ENCODE measurements around the gene HOXB13.

The HOXB13 gene

DNA sequence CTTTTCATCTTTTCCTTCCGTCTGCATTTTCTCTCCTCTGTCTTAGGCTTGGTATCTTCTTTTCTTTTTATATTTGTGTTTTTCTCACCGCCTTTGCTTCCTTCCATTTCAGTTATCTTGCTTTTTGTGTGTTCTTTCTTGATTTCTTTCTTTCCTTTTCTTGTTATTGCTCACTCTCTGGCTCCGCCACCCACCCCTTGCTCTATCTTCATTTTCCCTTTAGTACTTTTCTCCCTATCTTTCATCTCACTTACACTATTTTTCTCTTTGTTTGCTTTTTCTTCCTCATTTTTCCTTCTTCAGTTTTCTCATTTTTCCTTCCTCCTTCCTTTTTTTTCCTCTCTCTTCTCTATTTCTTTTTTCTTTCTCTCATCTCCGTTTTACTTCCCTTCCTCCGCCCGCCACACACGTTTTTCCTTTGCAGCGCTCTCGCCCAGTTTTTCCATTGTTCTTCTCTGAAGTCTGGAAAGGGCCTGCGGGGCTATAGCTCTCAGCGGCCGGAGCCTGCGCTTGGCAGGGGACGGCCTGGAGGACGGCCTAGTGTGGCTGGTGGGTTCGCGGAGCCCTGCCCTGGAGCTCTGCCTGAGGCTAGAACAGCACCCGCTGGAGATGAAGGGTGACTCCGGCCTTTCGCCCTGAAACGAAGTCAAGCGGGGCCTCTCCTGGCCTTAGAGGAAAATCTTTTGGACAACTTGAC lies 5.2 kb upstream of the HOXB13 start:
- H3K36me3 ChIP-seq, result no peaks in the 10 kb centered on the region
- no peak overlapping the region for H3K4me3 ChIP-seq
- H3K9me3 ChIP-seq (replicated peaks in 1 of 11), result peaks cover 0 to 13% (median 4%) of the 10 kb centered on the region in 11 experiments; a peak in 10 of 22 replicates
- peaks cover 0 to 5% (median 0%) of the 10 kb centered on the region in 10 experiments; a peak in 2 of 20 replicates for H3K4me1 ChIP-seq
- no peak overlapping the region for H3K9ac ChIP-seq
- H3K27me3 ChIP-seq, result peaks cover 100% of the 10 kb centered on the region in 11 experiments
- no peak overlapping the region for H3K27ac ChIP-seq
- peaks cover 0 to 91% (median 65%) of the 10 kb centered on the region in 11 experiments; a peak in 17 of 22 replicates for H4K20me1 ChIP-seq
- TF ChIP-seq Cebpa-rat (IDR thresholded peaks at IDR 0.05), result no peak
- no peak overlapping the region for H3K4me2 ChIP-seq

GRCh38 chr17:48732688-48733629 lies 4.4 kb upstream of the HOXB13 start:
- Histone ChIP-seq H4K20me1 (peaks cover 0 to 91% (median 65%) of the 10 kb centered on the region in 11 experiments; a peak in 17 of 22 replicates), H3K36me3 (no peaks in the 10 kb centered on the region), H3K4me3 (no peak overlapping the region), H3K9ac (no peak overlapping the region), H3K27ac (no peak overlapping the region), H3K27me3 (peaks cover 100% of the 10 kb centered on the region in 11 experiments), H3K4me2 (no peak overlapping the region), H3K4me1 (peaks cover 0 to 13% (median 0%) of the 10 kb centered on the region in 10 experiments; a peak in 4 of 20 replicates), H3K9me3 (replicated peaks in 1 of 11) (peaks cover 0 to 8% (median 0%) of the 10 kb centered on the region in 11 experiments; a peak in 3 of 22 replicates)
- no peak for TF ChIP-seq Cebpa-rat (IDR thresholded peaks at IDR 0.05)

- Histone ChIP-seq H3K4me2 (no peak overlapping the region), H4K20me1 (peaks cover 0 to 91% (median 78%) of the 10 kb centered on the region in 11 experiments; a peak in 17 of 22 replicates), H3K27ac (no peak overlapping the region), H3K4me3 (no peak overlapping the region), H3K4me1 (peaks cover 0 to 14% (median 0%) of the 10 kb centered on the region in 10 experiments; a peak in 4 of 20 replicates), H3K9me3 (replicated peaks in 1 of 11) (0 out of 22 replicates have a peak, but pooled peaks cover 0 to 2% (median 0%) of the 10 kb centered on the region in 11 experiments), H3K9ac (no peak overlapping the region), H3K36me3 (no peaks in the 10 kb centered on the region), H3K27me3 (peaks cover 100% of the 10 kb centered on the region in 11 experiments)
- TF ChIP-seq Cebpa-rat (IDR thresholded peaks at IDR 0.05), result no peak
These were observed 2.8 kb upstream of the HOXB13 start for GRCh38 chr17:48731355-48731754.

DNA sequence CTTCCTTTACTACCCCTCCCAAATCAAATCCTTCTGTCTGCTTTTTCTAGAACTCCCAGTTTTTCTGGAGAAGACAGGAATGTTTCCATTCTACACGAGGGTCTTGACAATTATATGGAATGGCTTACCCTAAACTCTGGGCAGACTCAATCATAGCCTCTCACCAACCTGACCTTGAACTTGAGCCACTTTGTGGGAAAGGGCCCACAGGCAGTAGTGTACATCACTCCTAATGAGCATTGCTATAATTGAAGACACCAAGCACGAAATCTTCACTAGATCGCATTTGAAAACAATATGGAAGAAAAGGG lies 1.6 kb upstream of the HOXB13 start:
- H3K27ac ChIP-seq, result no peak overlapping the region
- H3K4me1 ChIP-seq, result peaks cover 0 to 14% (median 0%) of the 10 kb centered on the region in 10 experiments; a peak in 5 of 20 replicates

DNA sequence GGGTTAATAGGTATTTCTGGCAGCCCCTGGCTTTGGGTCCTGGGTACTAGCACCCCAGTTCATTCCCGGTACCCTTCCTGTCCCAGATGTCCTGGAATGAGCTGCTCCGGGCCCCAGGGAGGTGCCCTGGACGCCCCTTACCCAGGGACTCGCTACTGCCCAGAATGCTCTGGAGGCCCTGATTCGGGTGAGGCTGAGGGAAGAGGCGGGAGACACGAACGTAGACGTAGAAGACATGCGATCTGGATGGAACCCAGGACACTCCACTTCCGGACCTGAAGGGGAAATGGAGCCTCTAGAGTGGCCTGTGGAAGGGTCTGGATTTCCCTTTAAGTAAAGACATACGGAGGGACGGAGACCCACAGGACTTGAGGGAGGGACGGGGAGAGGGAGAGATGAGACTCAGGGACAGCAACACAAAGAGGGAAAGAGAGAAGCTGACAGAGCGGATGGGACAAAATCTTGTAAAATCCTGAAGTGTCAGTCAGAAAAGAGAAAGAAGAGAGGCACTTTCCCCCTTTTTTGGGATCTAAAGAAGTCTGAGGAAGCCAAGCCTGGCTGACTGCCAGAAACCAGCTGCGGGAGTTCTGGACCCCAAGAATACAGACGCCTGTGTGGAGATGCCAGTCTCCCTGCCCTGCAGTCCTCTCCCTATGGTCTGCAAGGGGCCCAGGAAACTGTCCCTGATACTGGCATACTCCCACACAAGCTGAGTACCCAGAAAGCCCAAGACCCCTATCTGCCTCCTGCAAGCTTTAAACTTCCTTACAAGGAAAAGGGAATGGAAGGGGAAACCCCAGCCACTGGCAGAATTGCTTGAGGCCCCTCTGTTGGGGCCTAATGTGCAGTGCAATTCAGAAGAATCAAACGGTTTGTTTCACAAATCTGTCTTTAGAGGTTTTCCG lies 1.0 kb upstream of the HOXB13 start:
- no peaks in the 10 kb centered on the region for H3K9me3 ChIP-seq (replicated peaks in 1 of 11)
- H3K4me3 ChIP-seq, result no peak overlapping the region
- peaks cover 0 to 91% (median 79%) of the 10 kb centered on the region in 11 experiments; a peak in 18 of 22 replicates for H4K20me1 ChIP-seq
- no peak overlapping the region for H3K27ac ChIP-seq
- no peaks in the 10 kb centered on the region for H3K36me3 ChIP-seq
- H3K4me2 ChIP-seq, result peak overlapping the region in 2 of 11 experiments; percentile 53 to 65; a peak in 3 of 22 replicates
- TF ChIP-seq Cebpa-rat (IDR thresholded peaks at IDR 0.05), result no peak
- H3K27me3 ChIP-seq, result peaks cover 100% of the 10 kb centered on the region in 11 experiments
- H3K4me1 ChIP-seq, result peaks cover 0 to 18% (median 0%) of the 10 kb centered on the region in 10 experiments; a peak in 5 of 20 replicates
- H3K9ac ChIP-seq, result no peak overlapping the region

More for the DNA sequence above, 1.6 kb upstream of the HOXB13 start:
- no peak overlapping the region for H3K4me3 ChIP-seq
- H3K27me3 ChIP-seq, result peaks cover 100% of the 10 kb centered on the region in 11 experiments
- no peak overlapping the region for H3K9ac ChIP-seq
- H3K36me3 ChIP-seq, result no peaks in the 10 kb centered on the region
- no peak overlapping the region for H3K4me2 ChIP-seq
- no peak for TF ChIP-seq Cebpa-rat (IDR thresholded peaks at IDR 0.05)
- no peaks in the 10 kb centered on the region for H3K9me3 ChIP-seq (replicated peaks in 1 of 11)
- H4K20me1 ChIP-seq, result peaks cover 0 to 91% (median 79%) of the 10 kb centered on the region in 11 experiments; a peak in 18 of 22 replicates

DNA sequence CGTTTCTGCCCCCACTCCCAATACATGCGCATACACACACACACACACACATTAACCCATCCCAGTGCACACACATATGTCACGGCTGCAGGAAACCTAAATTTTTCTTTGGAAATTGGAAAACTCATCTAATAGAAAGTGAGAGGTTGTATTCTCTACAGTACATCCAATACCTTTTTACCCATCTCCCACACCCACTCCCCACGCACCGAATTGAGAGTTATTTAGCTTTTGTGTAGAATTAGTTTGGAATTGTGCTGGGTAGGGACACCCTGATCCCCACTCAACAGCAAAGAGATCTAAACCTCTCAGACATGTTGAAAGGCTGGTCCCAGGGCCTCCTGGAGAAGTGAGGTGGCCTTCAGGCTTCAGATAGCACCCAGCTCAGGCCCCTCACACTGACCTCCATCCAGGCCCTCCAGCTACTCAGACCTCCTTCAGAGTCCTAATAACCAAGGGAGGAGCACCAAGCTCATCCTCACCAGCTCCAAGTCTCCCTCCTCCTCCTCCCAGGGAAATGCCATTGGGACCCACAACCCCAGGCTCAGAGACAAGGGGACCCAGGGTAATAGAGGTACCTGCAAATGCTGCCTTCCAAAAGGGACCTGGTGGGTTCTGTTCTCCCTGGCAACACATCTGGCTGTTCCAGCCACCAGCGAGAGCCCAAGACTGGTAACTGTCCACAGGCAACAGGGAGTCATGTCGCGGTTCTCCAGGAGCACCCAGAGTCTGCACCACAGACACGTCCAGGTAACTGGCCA lies 955 bp downstream of the HOXB13 start:
- Histone ChIP-seq H3K27ac (no peak overlapping the region), H4K20me1 (peaks cover 0 to 91% (median 74%) of the 10 kb centered on the region in 11 experiments; a peak in 18 of 22 replicates), H3K4me3 (peak overlapping the region in 1 of 10 experiments; percentile 28; a peak in 1 of 20 replicates), H3K4me2 (no peak overlapping the region), H3K4me1 (peaks cover 0 to 36% (median 2%) of the 10 kb centered on the region in 10 experiments; a peak in 8 of 20 replicates), H3K36me3 (no peaks in the 10 kb centered on the region), H3K9me3 (replicated peaks in 1 of 11) (no peaks in the 10 kb centered on the region), H3K9ac (no peak overlapping the region), H3K27me3 (peaks cover 100% of the 10 kb centered on the region in 11 experiments)
- no peak for TF ChIP-seq Cebpa-rat (IDR thresholded peaks at IDR 0.05)

GRCh38 chr17:48726916-48727286 lies 1.6 kb downstream of the HOXB13 start:
- H3K27me3 ChIP-seq, result peaks cover 100% of the 10 kb centered on the region in 11 experiments
- no peak for TF ChIP-seq Cebpa-rat (IDR thresholded peaks at IDR 0.05)

More at GRCh38 chr17:48726916-48727286, 1.6 kb downstream of the HOXB13 start:
- Histone ChIP-seq H3K36me3 (no peaks in the 10 kb centered on the region), H3K9ac (no peak overlapping the region), H3K4me2 (no peak overlapping the region), H3K27ac (no peak overlapping the region), H4K20me1 (peaks cover 0 to 92% (median 75%) of the 10 kb centered on the region in 11 experiments; a peak in 18 of 22 replicates), H3K4me1 (peaks cover 0 to 38% (median 2%) of the 10 kb centered on the region in 10 experiments; a peak in 8 of 20 replicates), H3K9me3 (replicated peaks in 1 of 11) (no peaks in the 10 kb centered on the region), H3K4me3 (no peak overlapping the region)

Data from BLaER1 treated with 17β-estradiol and CSF1 and Interleukin-3, amounts not matched to agents 10 nM and 100 nM (cell line).